OCI-LY1 (cell line): Measurements from ENCODE around the gene CALHM5.

Experiments used
- EZH2 ChIP-seq: fragments of 200-600 bp; sonication (generic), shearing (Covaris generic); IDR thresholded peaks from 2 replicates; pipeline ENCODE4 v1.8.0; 2017; ENCODE audit warnings: borderline replicate concordance, mixed run types, mild to moderate bottlenecking, antibody characterized with exemption, low read length, moderate library complexity, mixed read lengths
- TF ChIP-seq, protein P1 (sequence below): fragments of 200-600 bp; sonication (generic), shearing (Covaris generic); IDR thresholded peaks from 2 replicates; pipeline ENCODE4 v1.5.1; 2017; ENCODE audit warnings: mild to moderate bottlenecking, antibody characterized with exemption, low read length, moderate library complexity, mixed read lengths

DNA sequence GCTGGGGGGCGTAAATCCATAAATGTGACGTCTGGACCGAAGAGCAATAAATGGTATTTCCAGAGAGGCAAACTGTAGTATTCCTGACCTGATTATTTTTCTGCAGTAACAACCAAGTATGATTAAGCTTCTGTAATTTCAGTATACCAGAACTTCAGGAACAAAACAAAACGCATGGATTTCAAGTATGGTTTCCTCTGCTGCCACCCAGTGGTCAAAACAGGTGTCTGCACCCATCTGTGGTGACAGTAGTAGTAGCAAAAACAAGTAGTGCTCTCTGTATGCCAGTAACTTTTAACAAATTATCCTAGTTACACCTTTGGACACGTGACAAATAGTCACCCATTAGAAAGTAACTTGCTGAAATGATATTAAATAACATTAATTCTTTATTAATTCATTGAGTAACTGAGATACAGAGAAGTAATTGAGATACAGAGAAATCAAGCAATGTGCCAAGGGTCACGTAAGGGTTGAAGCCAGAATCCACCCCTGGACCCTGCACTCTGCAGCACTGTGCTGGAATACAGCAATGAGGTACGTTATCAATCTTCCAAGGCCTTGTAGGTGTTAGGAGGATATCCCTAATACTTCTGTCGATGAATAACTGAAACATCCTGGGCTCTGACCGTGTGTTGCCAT lies 50.1 kb downstream of the CALHM5 start:
- TF ChIP-seq, protein P1, sequence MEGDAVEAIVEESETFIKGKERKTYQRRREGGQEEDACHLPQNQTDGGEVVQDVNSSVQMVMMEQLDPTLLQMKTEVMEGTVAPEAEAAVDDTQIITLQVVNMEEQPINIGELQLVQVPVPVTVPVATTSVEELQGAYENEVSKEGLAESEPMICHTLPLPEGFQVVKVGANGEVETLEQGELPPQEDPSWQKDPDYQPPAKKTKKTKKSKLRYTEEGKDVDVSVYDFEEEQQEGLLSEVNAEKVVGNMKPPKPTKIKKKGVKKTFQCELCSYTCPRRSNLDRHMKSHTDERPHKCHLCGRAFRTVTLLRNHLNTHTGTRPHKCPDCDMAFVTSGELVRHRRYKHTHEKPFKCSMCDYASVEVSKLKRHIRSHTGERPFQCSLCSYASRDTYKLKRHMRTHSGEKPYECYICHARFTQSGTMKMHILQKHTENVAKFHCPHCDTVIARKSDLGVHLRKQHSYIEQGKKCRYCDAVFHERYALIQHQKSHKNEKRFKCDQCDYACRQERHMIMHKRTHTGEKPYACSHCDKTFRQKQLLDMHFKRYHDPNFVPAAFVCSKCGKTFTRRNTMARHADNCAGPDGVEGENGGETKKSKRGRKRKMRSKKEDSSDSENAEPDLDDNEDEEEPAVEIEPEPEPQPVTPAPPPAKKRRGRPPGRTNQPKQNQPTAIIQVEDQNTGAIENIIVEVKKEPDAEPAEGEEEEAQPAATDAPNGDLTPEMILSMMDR, result peak; percentile 91
- TF ChIP-seq EZH2, result no peak
